ENCODE data around the gene PABPC5.

The PABPC5 gene

DNA sequence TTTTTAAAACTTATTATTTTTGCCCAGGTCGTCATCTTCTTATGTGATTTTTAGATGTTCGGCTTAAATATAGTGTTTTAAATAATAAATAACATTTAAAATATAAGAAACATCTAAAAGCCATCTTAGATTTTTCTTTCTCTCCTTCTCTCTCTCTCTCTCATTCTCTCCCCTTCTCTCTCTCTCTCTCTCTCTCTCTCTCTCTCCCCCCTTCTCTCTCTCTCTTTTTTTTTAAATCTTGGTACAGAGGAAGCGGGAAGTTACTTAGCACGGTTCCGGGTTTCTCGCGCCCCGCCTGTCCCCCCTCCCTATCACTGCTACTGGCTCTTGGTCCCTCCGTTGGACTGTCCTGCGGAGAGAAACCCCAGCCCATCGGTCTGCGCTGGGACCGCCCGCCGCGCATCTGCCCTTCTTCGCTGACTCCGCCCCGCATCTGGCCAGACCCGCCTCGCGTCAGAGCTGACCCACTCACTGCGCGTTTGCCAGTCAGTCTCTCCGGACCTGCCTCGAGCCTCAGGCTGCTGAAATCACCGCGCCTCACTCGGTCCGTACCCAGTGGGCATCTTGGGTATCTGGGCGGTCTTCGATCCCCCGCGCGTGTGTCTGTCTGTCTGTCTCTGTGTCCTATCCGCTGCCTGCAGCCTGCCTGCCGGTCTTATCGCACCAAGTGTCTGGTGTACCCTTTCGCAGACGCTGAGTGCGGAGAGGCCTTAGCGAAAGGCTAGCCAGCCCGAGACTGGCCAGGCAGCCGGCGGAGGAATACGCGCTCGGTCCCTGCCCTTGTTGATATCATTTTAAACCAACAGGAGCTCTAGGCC, at the start of gene PABPC5:
Gene PABPC5 (plus strand): TSS at position 489 of the 818 bp plus-strand sequence. CDS start 739 bp downstream, outside the sequence.
- peak in 13 of 14 donors; percentile 33 to 84 (median 53) for DNase-seq

DNA sequence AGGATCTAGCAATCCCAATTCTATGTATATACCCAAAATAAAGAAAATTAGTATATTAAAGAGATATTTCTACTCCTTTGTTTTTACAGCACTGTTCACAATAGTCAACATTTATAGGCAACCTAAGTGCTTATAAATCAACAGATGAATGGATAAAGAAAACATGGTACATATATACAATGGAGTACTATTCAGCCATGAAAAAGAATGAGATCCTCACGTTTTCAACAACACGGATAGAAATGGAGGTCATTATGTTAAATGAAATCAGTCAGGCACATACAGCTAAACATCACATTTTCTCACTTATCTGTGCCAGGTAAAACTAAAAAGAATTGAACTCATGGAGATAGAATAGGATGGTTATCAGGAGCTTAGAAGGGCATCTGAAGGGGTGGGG, 45.6 kb upstream of the PABPC5 start:
- DNase-seq = no peak

DNA sequence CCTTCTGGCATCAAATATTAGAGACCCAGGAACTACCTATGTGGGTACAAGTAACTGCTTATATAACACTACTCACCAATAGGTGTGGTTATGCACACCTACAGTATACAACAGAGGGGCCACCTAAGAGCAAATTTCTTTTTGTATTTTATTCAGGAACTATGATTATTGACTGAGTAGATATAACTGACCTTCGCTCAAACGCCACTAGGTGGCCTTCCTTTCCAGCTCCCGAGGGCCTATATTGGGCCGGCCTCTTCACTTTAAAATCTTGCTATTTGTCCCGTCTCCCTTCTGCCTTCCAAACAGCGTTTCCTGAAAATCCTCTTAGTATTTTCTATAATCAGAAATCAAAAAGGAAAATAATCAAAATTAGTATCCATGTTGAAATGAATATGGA, 19.9 kb upstream of the PABPC5 start:
- peak in 1 of 14 donors; percentile 0 for DNase-seq

DNA sequence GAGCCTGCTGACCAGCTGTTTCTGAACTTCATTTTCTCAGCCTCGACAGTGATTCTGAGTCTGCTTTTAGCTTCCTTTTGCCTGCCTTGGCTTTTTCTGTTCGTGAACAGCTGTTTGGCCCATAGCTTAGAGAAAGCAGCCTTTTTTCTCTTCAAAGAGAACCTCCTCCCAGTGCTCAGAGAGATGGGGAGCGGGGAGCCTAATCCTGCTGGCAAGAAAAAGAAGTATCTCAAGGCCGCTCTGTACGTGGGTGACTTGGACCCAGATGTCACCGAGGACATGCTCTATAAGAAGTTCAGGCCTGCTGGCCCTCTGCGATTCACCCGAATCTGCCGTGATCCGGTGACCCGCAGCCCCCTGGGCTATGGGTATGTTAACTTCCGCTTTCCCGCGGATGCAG, 756 bp downstream of the PABPC5 start:
- DNase-seq = peak in 3 of 14 donors; percentile 6 to 40 (median 10)
